Mesenchymal stem cell (in vitro differentiated cells and primary cell): ENCODE results near the gene SNX6.
"Not testable (repeated sequence)": the region's sequence is repeated elsewhere in the genome, so short reads cannot be mapped to it uniquely, and the experiment has no call there.

Experiments
- DNase-seq: peaks from one replicate; pipeline ENCODE4 v3.0.0-alpha.2; 2013
- H2AFZ ChIP-seq: one replicate; pipeline ENCODE4 v1.6.1; 2013; ENCODE audit warnings: low read depth, mild to moderate bottlenecking, control low read depth, inconsistent platforms, low read length, moderate library complexity
- H2AK5ac ChIP-seq: 2 replicates; pipeline ENCODE4 v1.6.1; 2013; ENCODE audit warnings: low read length, moderate library complexity, mild to moderate bottlenecking, inconsistent platforms; ENCODE audit not compliant: severe bottlenecking
- H2BK120ac ChIP-seq: one replicate; pipeline ENCODE4 v1.6.1; 2013; ENCODE audit warnings: low read depth, mild to moderate bottlenecking, inconsistent platforms, low read length, moderate library complexity
- H2BK12ac ChIP-seq, 2 experiments: one replicate each; pipeline ENCODE4 v1.6.1; 2013; ENCODE audit warnings: inconsistent platforms in 2 of 2, low read length in 2 of 2, mild to moderate bottlenecking in 2 of 2, moderate library complexity in 2 of 2, control low read depth in 1 of 2
- H2BK15ac ChIP-seq: one replicate; pipeline ENCODE4 v1.6.1; 2013; ENCODE audit warnings: mild to moderate bottlenecking, low read depth, inconsistent platforms; ENCODE audit not compliant: poor library complexity, severe bottlenecking
- H2BK5ac ChIP-seq: 2 replicates; pipeline ENCODE4 v1.6.1; 2013; ENCODE audit warnings: low read depth, mild to moderate bottlenecking, low read length, control low read depth, inconsistent platforms; ENCODE audit not compliant: poor library complexity, severe bottlenecking
- H3K14ac ChIP-seq, 2 experiments: one replicate each; pipeline ENCODE4 v1.6.1; 2013; ENCODE audit warnings: inconsistent platforms in 2 of 2, low read length in 2 of 2, control low read depth in 1 of 2, mild to moderate bottlenecking in 1 of 2, moderate library complexity in 1 of 2
- H3K18ac ChIP-seq, 2 experiments: one replicate each; pipeline ENCODE4 v1.6.1; 2013; ENCODE audit warnings: inconsistent platforms in 2 of 2, low read length in 2 of 2, control low read depth in 1 of 2, low read depth in 1 of 2, mild to moderate bottlenecking in 1 of 2
- H3K23ac ChIP-seq, 2 experiments: one replicate each; pipeline ENCODE4 v1.6.1; 2013; ENCODE audit warnings: inconsistent platforms in 2 of 2, low read length in 2 of 2, mild to moderate bottlenecking in 2 of 2, moderate library complexity in 2 of 2, control low read depth in 1 of 2
- H3K27ac ChIP-seq: 2 replicates; pipeline ENCODE4 v1.5.1; 2013; ENCODE audit warnings: mild to moderate bottlenecking, moderate library complexity, low read length, control low read depth, inconsistent platforms; ENCODE audit not compliant: poor library complexity, severe bottlenecking
- H3K27me3 ChIP-seq, 2 experiments: 2 replicates each; pipeline versions ENCODE4 v1.6.1 to v1.7.0; 2013; ENCODE audit warnings: low read length in 2 of 2, mild to moderate bottlenecking in 2 of 2, moderate library complexity in 2 of 2, control low read depth in 1 of 2, inconsistent platforms in 1 of 2; ENCODE audit not compliant: control insufficient read depth in 1 of 2, insufficient read depth in 1 of 2
- H3K36me3 ChIP-seq, 2 experiments: 2 replicates each; pipeline versions ENCODE4 v1.6.1 to v1.7.0; 2013; ENCODE audit warnings: low read length in 2 of 2, control low read depth in 1 of 2, inconsistent platforms in 1 of 2, low read depth in 1 of 2, mild to moderate bottlenecking in 1 of 2; ENCODE audit not compliant: insufficient read depth in 2 of 2, control insufficient read depth in 1 of 2
- H3K4ac ChIP-seq, 2 experiments: one replicate each; pipeline ENCODE4 v1.6.1; 2013; ENCODE audit warnings: inconsistent platforms in 2 of 2, low read length in 2 of 2, mild to moderate bottlenecking in 2 of 2, moderate library complexity in 2 of 2, control low read depth in 1 of 2, low read depth in 1 of 2
- H3K4me1 ChIP-seq: 2 replicates; pipeline ENCODE4 v1.6.1; 2013; ENCODE audit warnings: low read depth, low read length, control low read depth; ENCODE audit not compliant: control insufficient read depth, insufficient read depth
- H3K4me2 ChIP-seq: 2 replicates; pipeline ENCODE4 v1.6.1; 2013; ENCODE audit warnings: low read length, mild to moderate bottlenecking, inconsistent platforms; ENCODE audit not compliant: poor library complexity, severe bottlenecking
- H3K4me3 ChIP-seq, 2 experiments: 2 replicates each; pipeline versions ENCODE4 v1.5.1 to v1.7.0; 2013; ENCODE audit warnings: low read length in 2 of 2, mild to moderate bottlenecking in 2 of 2, control low read depth in 1 of 2, low read depth in 1 of 2; ENCODE audit not compliant: insufficient read depth in 1 of 2
- H3K79me1 ChIP-seq: replicated peaks from 2 replicates; pipeline ENCODE4 v1.6.1; 2013; ENCODE audit warnings: mild to moderate bottlenecking, control low read depth, low read length, inconsistent platforms; ENCODE audit not compliant: poor library complexity, severe bottlenecking
- H3K9ac ChIP-seq: 2 replicates; pipeline ENCODE4 v1.7.0; 2013; ENCODE audit warnings: mild to moderate bottlenecking, low read length, moderate library complexity
- H3K9me3 ChIP-seq: 2 replicates; pipeline ENCODE4 v1.7.0; 2013; ENCODE audit warnings: mild to moderate bottlenecking, low read length; ENCODE audit not compliant: control insufficient read depth
- H4K8ac ChIP-seq: one replicate; pipeline ENCODE4 v1.6.1; 2013; ENCODE audit warnings: inconsistent platforms, mild to moderate bottlenecking, low read length, moderate library complexity
- H4K91ac ChIP-seq: one replicate; pipeline ENCODE4 v1.6.1; 2013; ENCODE audit warnings: mild to moderate bottlenecking, low read length, inconsistent platforms
- WGBS: methylation state at CpG from one replicate; pipeline ENCODE4 v1.1.7; 2013; ENCODE audit warnings: mixed read lengths; 5-methylcytosine and 5-hydroxymethylcytosine counted together

Gene SNX6

GRCh38 chr14:34653073-34653472 is 23.1 kb upstream of the SNX6 start:
- Histone ChIP-seq H3K9me3 (peaks cover 11% of the 10 kb centered on the region), H2BK15ac (peak overlapping the region; percentile 2)
- H3K23ac ChIP-seq, H3K79me1 ChIP-seq, H3K14ac ChIP-seq, H3K27me3 ChIP-seq, H3K4me2 ChIP-seq, H3K4me3 ChIP-seq, H2BK12ac ChIP-seq, H2BK5ac ChIP-seq, H4K8ac ChIP-seq, H2AFZ ChIP-seq, H3K4ac ChIP-seq, H4K91ac ChIP-seq, H3K9ac ChIP-seq, H2AK5ac ChIP-seq, H3K18ac ChIP-seq, H3K4me1 ChIP-seq, H3K36me3 ChIP-seq, H2BK120ac ChIP-seq, H3K27ac ChIP-seq, DNase-seq: not testable (repeated sequence)
- WGBS = 99% methylated on average over 2 of the region's 2 CpGs

GRCh38 chr14:34652348-34652747 is 22.4 kb upstream of the SNX6 start:
- not testable (repeated sequence) for H3K18ac ChIP-seq, H3K9ac ChIP-seq, H3K27me3 ChIP-seq, H2BK5ac ChIP-seq, H3K4me2 ChIP-seq, H4K8ac ChIP-seq, DNase-seq, H2BK120ac ChIP-seq, H3K23ac ChIP-seq, H3K4ac ChIP-seq, H3K27ac ChIP-seq, H2AFZ ChIP-seq, H3K4me1 ChIP-seq, H2AK5ac ChIP-seq, H2BK15ac ChIP-seq, H3K4me3 ChIP-seq, H3K79me1 ChIP-seq, H3K14ac ChIP-seq, H4K91ac ChIP-seq, H3K36me3 ChIP-seq
- H2BK12ac ChIP-seq = peak overlapping the region in 1 of 2 experiments; percentile 66
- 85% methylated on average over 1 of the region's 1 CpG for WGBS
- peaks cover 11% of the 10 kb centered on the region for H3K9me3 ChIP-seq

- Histone ChIP-seq H3K4me1 (peaks cover 2% of the 10 kb centered on the region), H4K8ac (no peak overlapping the region), H2BK15ac (no peak overlapping the region), H3K4me3 (no peak overlapping the region), H3K9ac (peak overlapping the region; percentile 70), H3K79me1 (no peaks in the 10 kb centered on the region), H3K23ac (no peak overlapping the region), H2BK5ac (peak overlapping the region; percentile 89), H3K14ac (no peak overlapping the region), H3K27me3 (no peaks in the 10 kb centered on the region), H3K18ac (peak overlapping the region; percentile 87 to 98), H3K9me3 (peaks cover 11% of the 10 kb centered on the region), H3K27ac (peak overlapping the region; percentile 98), H2BK120ac (peak overlapping the region; percentile 82), H3K36me3 (no peaks in the 10 kb centered on the region), H2AK5ac (peak overlapping the region; percentile 92), H2BK12ac (peak overlapping the region; percentile 38 to 84), H3K4ac (peak overlapping the region in 1 of 2 experiments; percentile 89), H2AFZ (no peak overlapping the region), H3K4me2 (no peak overlapping the region), H4K91ac (no peak overlapping the region)
- 4% methylated on average over 2 of the region's 4 CpGs for WGBS
- peak; percentile 99 for DNase-seq
Measured at GRCh38 chr14:34650786-34651584, 21.0 kb upstream of the SNX6 start.

- H3K4ac ChIP-seq = peak overlapping the region; percentile 4 to 75
- H2BK15ac ChIP-seq = peak overlapping the region; percentile 23
- H3K18ac ChIP-seq = peak overlapping the region; percentile 71 to 98
- peak overlapping the region; percentile 82 to 89 for H2BK12ac ChIP-seq
- H3K4me1 ChIP-seq, H3K14ac ChIP-seq, H3K4me2 ChIP-seq, H3K36me3 ChIP-seq, H3K27me3 ChIP-seq, H3K79me1 ChIP-seq, H3K23ac ChIP-seq, H2AFZ ChIP-seq, H3K4me3 ChIP-seq: not testable (repeated sequence)
- peak overlapping the region; percentile 70 for H3K9ac ChIP-seq
- peak overlapping the region; percentile 21 for H2BK5ac ChIP-seq
- H3K9me3 ChIP-seq = peaks cover 11% of the 10 kb centered on the region
- peak; percentile 33 for DNase-seq
- H4K91ac ChIP-seq = peak overlapping the region; percentile 93
- H4K8ac ChIP-seq = peak overlapping the region; percentile 72
- peak overlapping the region; percentile 43 for H2AK5ac ChIP-seq
- H2BK120ac ChIP-seq = peak overlapping the region; percentile 82
- peak overlapping the region; percentile 98 for H3K27ac ChIP-seq
- no CpG with 5 or more reads among the region's 2 CpGs for WGBS
Measured at GRCh38 chr14:34650006-34650405, 20.1 kb upstream of the SNX6 start.
